ENCODE measurements around the gene SPEG. TPM values are rescaled to one million over a fixed set of nuclear protein-coding genes. Genes with fewer than 3 reads are reported as not detected.
A peak's percentile ranks its signal among the peaks of the same experiment; 100 is the strongest.

SPEG gene
- total and polyA plus RNA-seq, 2 of the 13 experiments (the other 11 are each of a cell fraction or from before 2014, with no cell fraction given), result 0.18 to 0.24 TPM

- TF ChIP-seq REST (IDR thresholded peaks at IDR 0.05; ENCODE audit: borderline replicate concordance in 1 of 2, low read depth in 1 of 2, low read length in 2 of 2) (0 out of 4 replicates have a peak, but pooled peaks of 1 of the 2 experiments have one; percentile 18), ZNF597 (CRISPR knock-in tag; IDR thresholded peaks at IDR 0.05) (no peak), MXD4 (CRISPR knock-in tag; IDR thresholded peaks at IDR 0.05) (0 out of 2 replicates have a peak, but pooled peaks have one; percentile 24), PRDM10 (CRISPR knock-in tag; IDR thresholded peaks at IDR 0.05; ENCODE audit: low read depth) (no peak), KLF15 (CRISPR knock-in tag; IDR thresholded peaks at IDR 0.05; ENCODE audit: borderline replicate concordance) (no peak), SUZ12 (IDR thresholded peaks at IDR 0.05; ENCODE audit: low read depth, low read length) (no peak), NFYB (CRISPR knock-in tag; IDR thresholded peaks at IDR 0.05) (no peak), TSC22D2 (CRISPR knock-in tag; IDR thresholded peaks at IDR 0.05; ENCODE audit: borderline replicate concordance) (0 out of 2 replicates have a peak, but pooled peaks have one; percentile 23), BCL6 (CRISPR knock-in tag; IDR thresholded peaks at IDR 0.05) (peak; percentile 9; the same call in 1 of the 2 replicates), STAG1 (CRISPR knock-in tag; IDR thresholded peaks at IDR 0.05) (no peak), HIC2 (CRISPR knock-in tag; IDR thresholded peaks at IDR 0.05; ENCODE audit: low read depth) (0 out of 2 replicates have a peak, but pooled peaks have one; percentile 36), ONECUT2 (CRISPR knock-in tag; IDR thresholded peaks at IDR 0.05) (no peak), KDM5B (CRISPR knock-in tag; IDR thresholded peaks at IDR 0.05; ENCODE audit: borderline replicate concordance) (peak; percentile 70; the same call in 1 of the 2 replicates), PAF1 (CRISPR knock-in tag; IDR thresholded peaks at IDR 0.05) (no peak), FOXK2 (IDR thresholded peaks at IDR 0.05) (no peak), NR3C1 (CRISPR knock-in tag; IDR thresholded peaks at IDR 0.05) (no peak), THYN1 (CRISPR knock-in tag; IDR thresholded peaks at IDR 0.05; ENCODE audit: borderline replicate concordance, low read depth) (no peak), RFXAP (CRISPR knock-in tag; IDR thresholded peaks at IDR 0.05; ENCODE audit: borderline replicate concordance) (0 out of 2 replicates have a peak, but pooled peaks have one; percentile 52), TARDBP (CRISPR knock-in tag; IDR thresholded peaks at IDR 0.05) (no peak; the same call in 1 of the 2 replicates)
Measured at GRCh38 chr2:219388121-219388906, 46.3 kb upstream of the SPEG start (continued).
